Measurements from ENCODE around the gene IL10RB.

DNA sequence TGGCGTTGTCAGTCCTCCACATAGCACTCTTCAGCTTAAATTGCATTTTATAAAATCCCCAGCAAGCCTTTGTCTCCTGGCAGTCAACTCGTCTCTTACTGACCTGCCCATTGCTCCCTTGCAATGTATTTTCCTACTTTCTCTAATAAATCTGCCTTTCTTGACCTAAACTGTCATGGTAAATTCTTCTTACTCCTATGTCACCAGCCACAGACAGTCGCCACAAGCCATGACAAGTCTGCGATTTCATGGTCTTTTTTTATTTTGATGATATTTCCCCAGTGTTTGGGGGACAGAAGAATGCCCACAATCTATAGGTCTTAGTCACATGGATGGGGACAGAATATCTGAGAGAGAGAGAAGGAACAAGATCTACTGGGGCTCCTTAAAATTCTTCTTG lies 28.0 kb upstream of the IL10RB start:
- TF ChIP-seq, protein P1, sequence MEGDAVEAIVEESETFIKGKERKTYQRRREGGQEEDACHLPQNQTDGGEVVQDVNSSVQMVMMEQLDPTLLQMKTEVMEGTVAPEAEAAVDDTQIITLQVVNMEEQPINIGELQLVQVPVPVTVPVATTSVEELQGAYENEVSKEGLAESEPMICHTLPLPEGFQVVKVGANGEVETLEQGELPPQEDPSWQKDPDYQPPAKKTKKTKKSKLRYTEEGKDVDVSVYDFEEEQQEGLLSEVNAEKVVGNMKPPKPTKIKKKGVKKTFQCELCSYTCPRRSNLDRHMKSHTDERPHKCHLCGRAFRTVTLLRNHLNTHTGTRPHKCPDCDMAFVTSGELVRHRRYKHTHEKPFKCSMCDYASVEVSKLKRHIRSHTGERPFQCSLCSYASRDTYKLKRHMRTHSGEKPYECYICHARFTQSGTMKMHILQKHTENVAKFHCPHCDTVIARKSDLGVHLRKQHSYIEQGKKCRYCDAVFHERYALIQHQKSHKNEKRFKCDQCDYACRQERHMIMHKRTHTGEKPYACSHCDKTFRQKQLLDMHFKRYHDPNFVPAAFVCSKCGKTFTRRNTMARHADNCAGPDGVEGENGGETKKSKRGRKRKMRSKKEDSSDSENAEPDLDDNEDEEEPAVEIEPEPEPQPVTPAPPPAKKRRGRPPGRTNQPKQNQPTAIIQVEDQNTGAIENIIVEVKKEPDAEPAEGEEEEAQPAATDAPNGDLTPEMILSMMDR (IDR thresholded peaks at IDR 0.05), result no peak
- TF ChIP-seq POLR2A (IDR thresholded peaks at IDR 0.05), result no peak
- no peak for TF ChIP-seq EP300 (IDR thresholded peaks at IDR 0.05)
